GM19467 (cell line): Measurements from ENCODE around the gene ANO7.

Experiments used
- ATAC-seq: cut with Tn5 transposase; IDR thresholded peaks from one replicate; pipeline ENCODE4 v1.9.1; 2021; ENCODE audit warnings: mild to moderate bottlenecking, moderate library complexity; ENCODE audit not compliant: unreplicated experiment

Gene ANO7, protein sequence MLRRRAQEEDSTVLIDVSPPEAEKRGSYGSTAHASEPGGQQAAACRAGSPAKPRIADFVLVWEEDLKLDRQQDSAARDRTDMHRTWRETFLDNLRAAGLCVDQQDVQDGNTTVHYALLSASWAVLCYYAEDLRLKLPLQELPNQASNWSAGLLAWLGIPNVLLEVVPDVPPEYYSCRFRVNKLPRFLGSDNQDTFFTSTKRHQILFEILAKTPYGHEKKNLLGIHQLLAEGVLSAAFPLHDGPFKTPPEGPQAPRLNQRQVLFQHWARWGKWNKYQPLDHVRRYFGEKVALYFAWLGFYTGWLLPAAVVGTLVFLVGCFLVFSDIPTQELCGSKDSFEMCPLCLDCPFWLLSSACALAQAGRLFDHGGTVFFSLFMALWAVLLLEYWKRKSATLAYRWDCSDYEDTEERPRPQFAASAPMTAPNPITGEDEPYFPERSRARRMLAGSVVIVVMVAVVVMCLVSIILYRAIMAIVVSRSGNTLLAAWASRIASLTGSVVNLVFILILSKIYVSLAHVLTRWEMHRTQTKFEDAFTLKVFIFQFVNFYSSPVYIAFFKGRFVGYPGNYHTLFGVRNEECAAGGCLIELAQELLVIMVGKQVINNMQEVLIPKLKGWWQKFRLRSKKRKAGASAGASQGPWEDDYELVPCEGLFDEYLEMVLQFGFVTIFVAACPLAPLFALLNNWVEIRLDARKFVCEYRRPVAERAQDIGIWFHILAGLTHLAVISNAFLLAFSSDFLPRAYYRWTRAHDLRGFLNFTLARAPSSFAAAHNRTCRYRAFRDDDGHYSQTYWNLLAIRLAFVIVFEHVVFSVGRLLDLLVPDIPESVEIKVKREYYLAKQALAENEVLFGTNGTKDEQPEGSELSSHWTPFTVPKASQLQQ

DNA sequence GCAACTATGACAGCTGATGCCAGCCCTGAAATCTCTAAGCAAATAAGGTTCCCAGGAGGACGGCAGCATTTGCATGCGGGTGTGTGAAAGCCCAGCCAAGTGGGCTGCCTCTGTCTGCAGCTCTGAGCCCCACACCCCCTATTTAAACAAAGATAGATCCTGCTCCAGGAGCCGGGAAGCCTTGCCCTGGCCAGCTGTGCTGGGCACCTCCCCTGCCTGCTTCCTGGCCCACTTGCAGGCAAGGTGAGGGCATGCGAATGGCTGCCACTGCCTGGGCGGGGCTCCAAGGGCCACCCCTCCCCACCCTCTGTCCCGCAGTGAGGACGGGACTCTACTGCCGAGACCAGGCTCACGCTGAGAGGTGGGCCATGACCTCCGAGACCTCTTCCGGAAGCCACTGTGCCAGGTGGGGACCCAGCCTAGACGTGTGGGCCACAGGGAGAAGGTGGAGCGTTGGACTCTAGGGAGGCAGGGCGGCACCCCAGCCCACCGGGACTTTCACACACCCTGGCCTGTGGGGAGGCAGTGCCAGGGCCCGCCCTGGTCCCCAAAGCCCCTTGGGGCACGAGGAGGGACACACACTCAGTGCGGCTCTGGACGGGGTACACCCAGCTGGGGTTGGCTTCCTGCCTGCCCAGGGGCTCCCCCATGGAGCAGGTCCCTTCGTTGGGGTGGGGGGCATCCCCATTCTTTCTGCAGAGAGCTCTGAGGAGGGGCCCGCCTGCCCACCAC lies at the start of gene ANO7:
Gene ANO7 (plus strand): TSS at position 317 of the 732 bp plus-strand sequence. CDS start 1,387 bp downstream, outside the sequence.
- no peak for ATAC-seq

GRCh38 chr2:241139531-241140444 lies 48.7 kb upstream of the ANO7 start:
- ATAC-seq, result no peak

DNA sequence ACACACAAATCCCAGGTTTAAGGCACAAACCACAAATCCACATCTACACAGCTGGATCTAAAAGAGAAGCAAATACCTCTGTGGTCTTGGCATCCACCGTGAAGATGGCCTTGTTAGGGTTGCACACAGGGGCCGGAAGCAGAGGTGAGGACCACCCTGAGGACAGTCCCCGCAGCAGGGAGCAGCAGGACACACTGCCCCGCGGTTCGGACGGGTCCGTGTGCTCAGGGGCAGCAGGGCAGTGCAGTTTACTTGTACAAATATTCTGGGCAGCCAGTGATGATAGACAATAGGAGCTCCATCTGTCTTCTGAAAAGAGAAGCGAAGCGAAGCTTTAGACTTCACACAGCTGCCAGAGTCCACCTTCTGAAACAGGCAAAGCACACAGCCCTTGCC lies 48.0 kb upstream of the ANO7 start:
- no peak for ATAC-seq

GRCh38 chr2:241141214-241141770 lies 47.2 kb upstream of the ANO7 start:
- ATAC-seq, result no peak

DNA sequence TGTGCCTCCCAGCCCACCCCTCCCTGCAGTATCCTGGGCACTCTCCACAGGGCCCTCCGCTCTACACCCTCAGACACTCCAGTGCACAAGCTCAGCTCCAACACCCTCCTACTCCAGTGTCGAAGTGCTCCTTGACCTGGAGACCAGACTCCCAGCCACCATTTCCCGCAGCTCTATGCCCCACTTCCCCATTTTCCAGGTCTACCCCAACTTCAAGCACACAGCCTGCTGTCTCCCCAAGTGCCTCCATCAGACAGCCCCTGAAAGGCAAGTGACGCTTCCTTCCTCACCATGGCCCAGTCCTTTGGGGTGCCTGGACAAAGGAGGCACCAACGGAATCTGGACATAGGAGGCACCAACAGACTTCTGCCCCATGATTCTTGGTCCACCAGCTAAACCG lies 46.4 kb upstream of the ANO7 start:
- ATAC-seq, result no peak

DNA sequence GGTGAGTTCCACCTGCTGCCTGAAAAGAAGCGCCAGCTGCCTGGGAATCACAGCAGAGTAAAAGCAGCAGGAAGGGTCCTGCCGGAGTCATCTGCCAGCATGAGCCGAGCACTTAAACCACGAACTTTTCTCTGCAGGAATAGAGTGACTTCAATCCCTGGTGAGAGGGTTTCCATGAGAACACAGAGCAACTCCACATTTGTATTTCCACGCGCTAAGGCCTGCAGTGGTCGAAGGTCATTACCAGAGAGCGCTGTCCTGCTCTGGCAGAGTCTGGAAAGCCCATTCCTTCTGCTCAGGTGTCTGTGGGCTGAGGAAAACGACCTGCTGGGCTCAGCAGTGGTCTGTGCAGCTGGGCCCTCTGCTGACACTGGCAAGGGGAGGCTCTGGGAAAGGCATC lies 45.9 kb upstream of the ANO7 start:
- ATAC-seq, result no peak

DNA sequence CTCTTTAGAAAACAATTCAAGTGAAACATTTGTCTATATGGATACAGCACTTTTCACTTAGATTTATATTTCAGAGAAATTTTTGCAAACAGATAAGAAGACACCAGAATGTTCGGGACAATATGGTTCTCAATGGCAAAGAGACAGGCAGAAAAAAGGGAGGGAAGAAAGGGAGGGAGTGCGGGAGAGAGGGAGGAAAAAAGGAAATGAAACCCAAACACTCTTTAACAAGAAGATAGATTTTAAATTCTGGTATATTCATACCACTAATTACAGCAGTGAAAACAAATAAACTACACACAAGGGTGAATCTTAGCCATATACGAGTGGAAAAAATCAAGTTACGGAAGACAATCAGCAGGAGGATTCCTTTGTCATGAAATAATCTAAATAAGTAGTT lies 42.2 kb upstream of the ANO7 start:
- ATAC-seq, result no peak

DNA sequence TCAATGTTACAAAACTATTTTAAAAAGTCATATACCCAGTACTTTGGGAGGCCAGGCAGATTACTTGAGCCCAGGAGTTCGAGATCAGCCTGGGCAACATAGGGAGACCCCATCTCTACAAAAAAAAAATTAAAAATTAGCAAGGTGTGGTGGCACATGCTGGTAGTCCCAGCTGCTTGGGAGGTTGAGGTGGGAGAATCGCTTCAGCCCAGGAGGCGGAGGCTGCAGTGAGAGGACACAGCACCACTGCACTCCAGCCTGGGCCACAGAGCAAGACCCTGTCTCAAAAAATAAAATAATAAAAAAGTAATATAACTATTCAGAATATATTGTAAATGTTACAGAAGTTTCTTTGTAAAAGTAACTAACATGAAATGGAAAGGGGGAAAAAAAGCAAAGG lies 41.1 kb upstream of the ANO7 start:
- ATAC-seq, result no peak

DNA sequence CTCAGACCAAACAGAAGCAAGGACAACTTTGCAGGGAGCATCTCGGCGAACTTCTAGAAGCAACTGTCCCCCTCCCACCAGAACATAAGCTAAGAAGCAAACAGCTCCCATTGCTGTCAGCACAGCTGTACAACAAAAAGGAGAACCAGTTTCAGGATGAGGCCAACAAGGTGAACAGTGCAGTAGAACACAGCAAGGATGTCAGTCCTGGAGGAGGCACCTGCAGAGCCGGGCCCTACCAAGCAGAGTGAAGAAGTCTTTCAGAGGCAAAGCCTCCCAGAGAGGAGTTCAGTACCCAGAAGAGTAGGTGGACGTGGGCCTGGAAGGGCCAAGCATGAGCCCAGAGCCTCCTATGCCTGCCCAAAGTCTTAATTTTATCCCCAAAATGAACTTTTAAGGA lies 40.2 kb upstream of the ANO7 start:
- ATAC-seq, result no peak

- peak; percentile 65 for ATAC-seq
These were observed 39.4 kb upstream of the ANO7 start, which contains the start of gene PASK for GRCh38 chr2:241148891-241149674. Gene PASK (minus strand): TSS chr2:241149472. CDS start chr2:241143032, 6,440 bp downstream.

DNA sequence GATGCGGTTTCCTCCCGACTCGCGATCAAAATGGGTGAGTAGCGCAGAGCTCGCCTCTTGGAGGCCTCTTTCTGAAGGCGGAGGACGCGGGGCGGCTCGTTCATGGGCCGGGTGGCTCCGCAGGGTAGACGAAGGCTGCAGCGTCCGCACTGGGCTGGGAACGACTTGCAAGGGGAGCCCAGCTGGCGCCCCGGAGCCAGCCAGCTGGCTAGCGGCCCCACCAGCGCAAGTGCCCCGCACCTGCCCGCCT lies 38.9 kb upstream of the ANO7 start:
- ATAC-seq, result peak; percentile 4

- ATAC-seq, result peak; percentile 71
These were observed 38.4 kb upstream of the ANO7 start, which contains the start of gene PPP1R7 for GRCh38 chr2:241149925-241150659. Gene PPP1R7 (plus strand): TSS chr2:241150467. CDS start chr2:241150496, 29 bp downstream.

GRCh38 chr2:241150660-241151530 lies 37.6 kb upstream of the ANO7 start:
- ATAC-seq, result no peak

DNA sequence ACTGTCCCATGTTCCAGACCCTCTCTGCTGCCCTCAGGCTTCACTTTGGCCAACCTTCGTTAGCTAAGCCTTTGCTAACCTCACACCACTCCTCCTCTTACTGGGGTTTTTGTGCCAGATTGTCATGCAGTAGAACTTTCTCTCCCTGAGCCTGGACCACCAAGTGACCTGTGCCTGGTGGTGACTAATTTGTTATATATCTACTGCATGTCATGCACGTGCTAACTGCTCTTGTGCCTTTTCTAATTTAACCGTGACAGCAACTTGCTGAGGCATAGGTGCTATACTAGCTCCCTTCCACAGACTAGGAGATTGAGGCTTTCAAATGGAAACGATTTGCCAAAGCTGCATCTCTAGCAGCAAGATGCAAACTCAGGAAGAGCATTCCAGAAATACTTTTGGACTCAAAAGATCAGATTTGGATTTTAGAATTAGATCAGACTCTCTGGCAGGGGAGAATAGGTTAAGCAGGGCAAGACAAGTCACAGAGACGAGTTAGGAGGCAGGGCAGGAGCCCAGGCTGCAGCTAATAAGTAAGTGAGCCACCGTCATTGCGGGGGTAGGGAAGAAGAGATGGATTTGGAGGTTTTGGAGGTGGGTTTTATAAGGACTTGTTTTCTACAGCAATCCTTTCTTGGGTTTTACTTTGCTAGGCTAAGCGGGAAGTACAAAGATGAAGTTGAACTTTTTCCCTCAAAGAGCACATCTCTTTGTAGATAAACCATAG lies 36.4 kb upstream of the ANO7 start:
- no peak for ATAC-seq

- no peak for ATAC-seq
These were observed 34.9 kb upstream of the ANO7 start for GRCh38 chr2:241153616-241154015.

DNA sequence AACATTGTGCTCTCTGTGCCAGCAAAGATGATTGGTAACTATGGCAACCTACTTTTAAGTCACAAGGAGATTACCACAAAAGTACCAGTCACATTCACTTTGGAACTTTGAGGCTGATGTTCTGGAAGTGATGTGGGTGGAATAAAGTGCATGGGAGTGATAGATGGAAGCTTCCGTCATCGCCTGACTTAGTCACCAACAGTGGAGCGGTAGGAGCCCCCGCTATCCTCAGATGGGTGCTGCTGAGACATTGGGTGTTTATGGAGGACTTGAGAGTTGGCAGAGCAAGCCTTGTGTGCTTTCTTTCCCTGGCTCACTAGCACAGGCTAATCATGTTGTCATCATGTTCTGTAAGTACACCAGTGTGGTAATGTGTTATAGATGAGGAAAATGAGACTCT lies 33.6 kb upstream of the ANO7 start:
- ATAC-seq, result no peak

GRCh38 chr2:241155936-241156335 lies 32.5 kb upstream of the ANO7 start:
- ATAC-seq, result no peak
